Lung (tissue), 12 donors: ENCODE measurements around the gene SCRN1. TPM values are rescaled to one million over a fixed set of nuclear protein-coding genes. Genes with fewer than 3 reads are reported as not detected.

Experiments used
- ATAC-seq: fragments of 200-7000 bp; cut with Tn5 transposase; one replicate; pipeline ENCODE4 v1.9.1; 2020; ENCODE audit warnings: moderate number of reproducible peaks; ENCODE audit not compliant: insufficient read depth, low FRiP score
- DNase-seq, 3 donors: peaks; one replicate each; pipeline ENCODE4 v3.0.0-alpha.2; 2013 to 2017
- H3K27ac ChIP-seq, 2 donors: one replicate each; pipeline ENCODE4 v1.5.1; 2013; ENCODE audit warnings: mild to moderate bottlenecking in 2 of 2, moderate library complexity in 2 of 2, control low read depth in 1 of 2, inconsistent platforms in 1 of 2, low read depth in 1 of 2, low read length in 1 of 2
- H3K27me3 ChIP-seq, 3 donors: one replicate each; pipeline ENCODE4 v1.5.1; 2013; ENCODE audit warnings: low read length in 2 of 3; ENCODE audit not compliant: control insufficient read depth in 3 of 3, insufficient read depth in 3 of 3
- H3K36me3 ChIP-seq, 4 donors: one replicate each; pipeline ENCODE4 v1.5.1; 2013; ENCODE audit warnings: low read length in 4 of 4, mild to moderate bottlenecking in 1 of 4, moderate library complexity in 1 of 4; ENCODE audit not compliant: control insufficient read depth in 4 of 4, insufficient read depth in 4 of 4
- H3K4me1 ChIP-seq, 5 donors: one replicate each; pipeline ENCODE4 v1.5.1; 2013; ENCODE audit warnings: low read length in 5 of 5, mild to moderate bottlenecking in 2 of 5, moderate library complexity in 1 of 5; ENCODE audit not compliant: control insufficient read depth in 5 of 5, insufficient read depth in 5 of 5
- H3K4me3 ChIP-seq: one replicate; pipeline ENCODE4 v1.5.1; 2013; ENCODE audit warnings: mild to moderate bottlenecking, control low read depth, moderate library complexity
- H3K9ac ChIP-seq, 2 donors: one replicate each; pipeline ENCODE4 v1.5.1; 2013; ENCODE audit warnings: low read length in 2 of 2, control low read depth in 1 of 2; ENCODE audit not compliant: insufficient read depth in 1 of 2
- H3K9me3 ChIP-seq, 4 donors: one replicate each; pipeline ENCODE4 v1.5.1; 2013; ENCODE audit warnings: low read length in 3 of 4, mild to moderate bottlenecking in 1 of 4, moderate library complexity in 1 of 4; ENCODE audit not compliant: control insufficient read depth in 4 of 4, insufficient read depth in 3 of 4
- WGBS, 2 donors: extraction: QIAGEN DNeasy Blood & Tissue Kit; methylation state at CpG; one replicate each; pipeline ENCODE4 v1.1.7; 2013; 5-methylcytosine and 5-hydroxymethylcytosine counted together
- polyA plus RNA-seq, 2 donors: library from polyadenylated mRNA; stranded (reverse); fragments of 200-250 nt; gene quantifications; one replicate each; pipeline ENCODE4 v1.2.1, GENCODE V29; 2013
- total RNA-seq, 2 donors: library from RNA; depleted of rRNA in 1 of 2; stranded (reverse); fragments of >200 nt in 1 of 2; gene quantifications; one replicate each; pipeline ENCODE4 v1.2.1, GENCODE V29; 2014 to 2021
- TF ChIP-seq, protein P1 (sequence below): IDR thresholded peaks from 2 replicates; pipeline ENCODE4 v1.5.1; 2012; ENCODE audit warnings: mild to moderate bottlenecking; ENCODE audit errors: control extremely low read depth, extremely low read depth
- donor health status: control.
- donor health status: control.
- donor health status: Bipolar disorder and iron deficiency.
- donor health status: healthy.
- donor health status: DM: yes; HTN: yes; CAD: no.

SCRN1 gene
- total and polyA plus RNA-seq, 4 donors = 5.5 to 32.3 (median 20.2) TPM

DNA sequence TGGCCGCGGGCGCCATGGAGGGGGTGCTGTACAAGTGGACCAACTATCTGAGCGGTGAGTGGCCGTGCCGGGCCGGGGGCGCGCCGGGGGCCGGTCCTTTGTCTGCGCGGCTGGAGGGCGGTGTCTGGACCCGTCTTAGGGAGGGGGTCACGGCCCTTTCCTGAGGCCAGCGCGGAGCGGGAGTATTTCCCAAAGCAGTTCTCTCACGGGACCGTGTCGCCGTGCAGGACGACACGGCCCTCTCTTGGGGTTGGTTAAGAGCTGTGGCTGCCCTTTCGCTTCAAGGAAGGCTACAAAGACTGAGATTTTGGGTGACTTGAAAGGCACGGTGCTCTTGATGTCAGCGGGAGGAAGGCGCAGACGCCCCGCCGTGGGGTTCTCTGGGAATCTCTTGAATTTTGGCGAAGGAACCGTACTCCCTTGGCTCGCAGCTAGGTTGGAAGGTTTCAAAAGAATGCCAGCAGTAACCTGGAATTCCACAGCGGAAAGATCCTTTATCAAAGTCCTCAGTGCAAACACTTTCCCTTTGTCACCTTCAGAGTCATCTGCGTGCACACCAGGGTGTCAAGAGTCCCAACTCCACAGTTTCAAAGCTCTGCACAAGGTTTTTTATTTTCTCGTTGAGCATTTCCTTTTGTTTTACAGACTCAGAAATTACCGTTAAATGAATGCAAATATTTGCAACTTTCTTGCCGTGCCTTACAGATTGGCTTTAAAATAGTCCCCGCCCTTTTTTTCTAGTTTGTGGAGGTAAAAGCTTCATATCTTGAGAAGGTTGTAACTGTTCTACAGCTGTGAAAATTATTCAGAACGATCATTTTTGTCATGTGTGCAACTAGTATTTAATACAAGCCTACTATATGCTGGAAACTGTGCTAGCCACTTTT is 39.4 kb upstream of the SCRN1 start:
- peaks cover 0 to 3% (median 0%) of the 10 kb centered on the region in 4 donors for H3K36me3 ChIP-seq
- peak overlapping the region; percentile 89 to 94 for H3K27ac ChIP-seq
- DNase-seq (peak; percentile 58 to 73 (median 58)), ATAC-seq (peak; percentile 20)
- peak overlapping the region; percentile 30 to 93 for H3K9ac ChIP-seq
- TF ChIP-seq, protein P1, sequence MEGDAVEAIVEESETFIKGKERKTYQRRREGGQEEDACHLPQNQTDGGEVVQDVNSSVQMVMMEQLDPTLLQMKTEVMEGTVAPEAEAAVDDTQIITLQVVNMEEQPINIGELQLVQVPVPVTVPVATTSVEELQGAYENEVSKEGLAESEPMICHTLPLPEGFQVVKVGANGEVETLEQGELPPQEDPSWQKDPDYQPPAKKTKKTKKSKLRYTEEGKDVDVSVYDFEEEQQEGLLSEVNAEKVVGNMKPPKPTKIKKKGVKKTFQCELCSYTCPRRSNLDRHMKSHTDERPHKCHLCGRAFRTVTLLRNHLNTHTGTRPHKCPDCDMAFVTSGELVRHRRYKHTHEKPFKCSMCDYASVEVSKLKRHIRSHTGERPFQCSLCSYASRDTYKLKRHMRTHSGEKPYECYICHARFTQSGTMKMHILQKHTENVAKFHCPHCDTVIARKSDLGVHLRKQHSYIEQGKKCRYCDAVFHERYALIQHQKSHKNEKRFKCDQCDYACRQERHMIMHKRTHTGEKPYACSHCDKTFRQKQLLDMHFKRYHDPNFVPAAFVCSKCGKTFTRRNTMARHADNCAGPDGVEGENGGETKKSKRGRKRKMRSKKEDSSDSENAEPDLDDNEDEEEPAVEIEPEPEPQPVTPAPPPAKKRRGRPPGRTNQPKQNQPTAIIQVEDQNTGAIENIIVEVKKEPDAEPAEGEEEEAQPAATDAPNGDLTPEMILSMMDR = no peak
- 0 to 1% methylated on average over 32 to 42 of the region's 42 CpGs for WGBS, 2 donors
- no peaks in the 10 kb centered on the region for H3K9me3 ChIP-seq
- no peaks in the 10 kb centered on the region for H3K27me3 ChIP-seq
- peak overlapping the region; percentile 92 for H3K4me3 ChIP-seq
- H3K4me1 ChIP-seq = peaks cover 1 to 32% (median 11%) of the 10 kb centered on the region in 5 donors

DNA sequence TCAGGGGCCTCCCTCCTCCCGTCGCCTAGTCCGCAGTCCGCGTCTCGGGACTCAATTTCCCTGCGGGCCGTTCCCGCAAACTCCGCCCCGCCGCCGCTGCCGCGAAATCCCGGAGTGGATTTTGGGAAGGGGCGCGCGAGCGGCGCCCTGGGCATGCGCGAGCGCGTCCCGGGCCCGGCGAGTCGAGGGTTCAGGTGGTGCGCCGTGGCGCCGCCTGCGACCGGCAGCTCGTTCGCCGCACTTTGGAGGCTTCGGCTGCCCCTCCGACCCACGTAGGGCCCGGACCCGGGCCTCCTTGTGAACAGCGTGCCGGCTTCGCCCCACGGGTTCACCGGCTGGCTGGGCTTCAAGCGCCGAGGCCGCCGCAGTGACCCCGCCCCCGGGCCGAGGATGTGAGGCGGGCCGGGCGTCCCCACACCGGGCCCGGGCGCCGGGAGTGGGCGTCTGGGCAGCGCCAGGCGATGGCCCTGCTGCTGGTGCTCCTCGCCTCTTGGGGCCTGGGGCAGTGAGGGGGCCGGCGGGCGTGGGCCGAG is 38.7 kb upstream of the SCRN1 start, which contains the start of gene PLEKHA8:
Gene PLEKHA8, plus strand, starts transcription at position 197 of the 533 bp plus-strand sequence. CDS start 351 bp downstream, outside the sequence.
- TF ChIP-seq, protein P1 = peak; percentile 1
- ATAC-seq = peak; percentile 79
- no peaks in the 10 kb centered on the region for H3K9me3 ChIP-seq
- H3K4me1 ChIP-seq = peaks cover 3 to 32% (median 11%) of the 10 kb centered on the region in 5 donors
- peak within 1 kb of the TSS; percentile 89 to 97 for H3K27ac ChIP-seq
- 0% methylated on average over 57 to 70 of the region's 70 CpGs for WGBS, 2 donors
- H3K9ac ChIP-seq = peak within 1 kb of the TSS; percentile 30 to 93
- peak within 1 kb of the TSS; percentile 92 for H3K4me3 ChIP-seq
- H3K27me3 ChIP-seq = no peaks in the 10 kb centered on the region
- DNase-seq = peak; percentile 93 to 95 (median 93)
- peaks cover 0 to 3% (median 0%) of the 10 kb centered on the region in 4 donors for H3K36me3 ChIP-seq

DNA sequence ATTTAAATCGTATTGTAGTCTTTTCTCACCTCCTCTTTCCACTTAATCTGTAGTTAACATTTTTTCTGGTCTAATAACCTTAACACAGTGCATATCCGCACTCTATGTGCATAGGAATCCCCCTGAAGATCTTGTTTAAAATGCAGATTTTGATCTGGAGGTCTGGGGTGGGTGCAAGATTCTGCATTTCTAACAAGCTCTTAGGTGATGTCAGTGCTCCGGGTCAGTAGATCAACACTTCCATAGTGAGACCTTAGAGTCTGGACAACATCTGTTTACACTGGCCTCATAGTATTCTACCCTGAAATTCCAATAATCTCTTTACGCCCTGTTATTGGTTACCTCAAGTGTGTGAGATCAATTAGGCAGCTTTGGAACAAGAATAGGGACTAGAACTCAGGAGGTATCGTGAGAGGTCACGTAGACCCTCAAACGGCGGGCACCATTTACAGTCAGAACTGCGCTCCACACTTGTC is 38.2 kb upstream of the SCRN1 start:
- no peak for ATAC-seq
- 3 to 5% methylated on average over 9 of the region's 9 CpGs for WGBS, 2 donors
- TF ChIP-seq, protein P1 = no peak

More for the DNA sequence above, 38.2 kb upstream of the SCRN1 start:
- Histone ChIP-seq H3K36me3 (peaks cover 0 to 3% (median 0%) of the 10 kb centered on the region in 4 donors), H3K27me3 (no peaks in the 10 kb centered on the region), H3K4me3 (peak overlapping the region; percentile 49), H3K27ac (peak overlapping the region; percentile 89 to 94), H3K9ac (peak overlapping the region in 1 of 2 donors; percentile 78), H3K4me1 (peaks cover 4 to 32% (median 11%) of the 10 kb centered on the region in 5 donors), H3K9me3 (no peaks in the 10 kb centered on the region)
- peak in 1 of 3 donors; percentile 56 for DNase-seq
